Measurements from ENCODE around the gene DNMT1.

GRCh38 chr19:10159610-10160009, 35.1 kb downstream of the DNMT1 start:
- TF ChIP-seq POLR2A (IDR thresholded peaks at IDR 0.05), result no peak
- TF ChIP-seq CTCF (IDR thresholded peaks at IDR 0.05), result no peak

All from testis (tissue), 2 donors.